Upper lobe of right lung (tissue), 1 donor: ENCODE results near the gene ABL2. TPM values are rescaled to one million over a fixed set of nuclear protein-coding genes. Genes with fewer than 3 reads are reported as not detected.
"Not testable (repeated sequence)": the region's sequence is repeated elsewhere in the genome, so short reads cannot be mapped to it uniquely, and the experiment has no call there.

ENCODE experiments used
- ATAC-seq: fragments of 200-7000 bp; cut with Tn5 transposase; one replicate; pipeline ENCODE4 v1.9.1; 2020; ENCODE audit warnings: mild to moderate bottlenecking, moderate library complexity
- DNase-seq: peaks from one replicate; pipeline ENCODE4 v3.0.0-alpha.2; 2020
- H3K27ac ChIP-seq: fragments of 200-600 bp; one replicate; pipeline ENCODE4 v1.8.0; 2022
- H3K27me3 ChIP-seq: fragments of 200-600 bp; one replicate; pipeline ENCODE4 v1.8.0; 2022; ENCODE audit warnings: mild to moderate bottlenecking
- H3K36me3 ChIP-seq: fragments of 200-600 bp; one replicate; pipeline ENCODE4 v1.8.0; 2022
- H3K4me1 ChIP-seq: fragments of 200-600 bp; one replicate; pipeline ENCODE4 v1.8.0; 2022
- H3K4me3 ChIP-seq: fragments of 200-600 bp; one replicate; pipeline ENCODE4 v1.8.0; 2022; ENCODE audit warnings: mild to moderate bottlenecking
- H3K9me3 ChIP-seq: fragments of 200-600 bp; one replicate; pipeline ENCODE4 v1.8.0; 2022
- intact Hi-C: fragments of 100-400 bp; cut with DNase I; formaldehyde crosslinking; loops from one replicate; pipeline ENCODE4 v1.11.0; 2022
- total RNA-seq: library from RNA; stranded (reverse); fragmentation: NEBNext Ultra II Directional; extraction: Animal tissue kit (Norgen Biotek cat#: 25700); gene quantifications from one replicate; pipeline ENCODE4 v1.2.1, GENCODE V29; 2021
- TF ChIP-seq, protein P1 (sequence below): fragments of 200-600 bp; IDR thresholded peaks from one replicate; pipeline ENCODE4 v1.8.0; 2022; ENCODE audit warnings: antibody characterized with exemption
- donor health status: DM: no; HTN: yes; CAD: no; lungs with severe emphysema.

The ABL2 gene
- total RNA-seq, 1 donor from 2014 or later: 32.7 TPM

DNA sequence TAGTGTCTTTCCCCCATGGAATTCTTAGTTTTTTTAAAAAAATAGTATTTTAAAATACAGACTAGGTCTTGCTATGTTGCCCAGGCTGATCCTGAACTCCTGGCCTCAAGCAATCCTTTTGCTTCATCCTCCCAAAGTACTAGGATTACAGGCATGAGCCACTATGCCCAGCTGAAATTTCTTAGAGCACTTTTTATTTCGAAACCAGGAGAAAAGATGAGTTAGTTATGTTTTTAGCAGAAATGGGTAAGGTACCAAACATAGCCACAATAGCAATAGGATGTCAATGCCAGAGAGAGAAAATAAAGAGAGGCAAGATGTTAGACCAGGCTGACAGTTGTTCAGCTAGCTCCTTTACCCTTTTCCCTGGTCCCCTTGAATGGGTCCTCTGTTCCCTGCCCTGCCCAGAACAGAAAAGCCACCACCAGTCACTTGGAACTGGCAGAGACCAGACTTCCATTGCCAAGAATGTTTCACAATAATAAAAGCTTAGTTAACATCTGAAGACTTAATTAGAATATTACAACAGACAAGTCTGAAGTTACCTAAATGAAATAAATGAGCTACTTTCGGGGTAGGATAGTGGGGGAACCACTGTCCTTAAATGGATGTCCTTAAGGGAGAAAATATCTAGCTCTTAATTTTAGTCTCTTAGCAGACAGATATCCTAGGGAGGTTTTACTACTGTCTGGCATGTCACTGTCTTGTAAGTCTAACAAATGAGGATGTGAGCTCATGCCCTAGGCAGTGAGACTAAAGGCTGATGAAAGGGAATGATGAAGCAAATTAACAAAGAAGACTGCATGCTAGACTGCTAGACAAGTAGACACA, 54.3 kb downstream of the ABL2 start:
- Histone ChIP-seq H3K9me3 (no peaks in the 10 kb centered on the region), H3K36me3 (no peaks in the 10 kb centered on the region), H3K27ac (peak overlapping the region; percentile 34), H3K4me3 (no peak overlapping the region), H3K27me3 (no peaks in the 10 kb centered on the region), H3K4me1 (peaks cover 21% of the 10 kb centered on the region)
- TF ChIP-seq, protein P1, sequence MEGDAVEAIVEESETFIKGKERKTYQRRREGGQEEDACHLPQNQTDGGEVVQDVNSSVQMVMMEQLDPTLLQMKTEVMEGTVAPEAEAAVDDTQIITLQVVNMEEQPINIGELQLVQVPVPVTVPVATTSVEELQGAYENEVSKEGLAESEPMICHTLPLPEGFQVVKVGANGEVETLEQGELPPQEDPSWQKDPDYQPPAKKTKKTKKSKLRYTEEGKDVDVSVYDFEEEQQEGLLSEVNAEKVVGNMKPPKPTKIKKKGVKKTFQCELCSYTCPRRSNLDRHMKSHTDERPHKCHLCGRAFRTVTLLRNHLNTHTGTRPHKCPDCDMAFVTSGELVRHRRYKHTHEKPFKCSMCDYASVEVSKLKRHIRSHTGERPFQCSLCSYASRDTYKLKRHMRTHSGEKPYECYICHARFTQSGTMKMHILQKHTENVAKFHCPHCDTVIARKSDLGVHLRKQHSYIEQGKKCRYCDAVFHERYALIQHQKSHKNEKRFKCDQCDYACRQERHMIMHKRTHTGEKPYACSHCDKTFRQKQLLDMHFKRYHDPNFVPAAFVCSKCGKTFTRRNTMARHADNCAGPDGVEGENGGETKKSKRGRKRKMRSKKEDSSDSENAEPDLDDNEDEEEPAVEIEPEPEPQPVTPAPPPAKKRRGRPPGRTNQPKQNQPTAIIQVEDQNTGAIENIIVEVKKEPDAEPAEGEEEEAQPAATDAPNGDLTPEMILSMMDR: no peak
- DNase-seq: no peak
- ATAC-seq: peak; percentile 88
- intact Hi-C loops: no loop called here

DNA sequence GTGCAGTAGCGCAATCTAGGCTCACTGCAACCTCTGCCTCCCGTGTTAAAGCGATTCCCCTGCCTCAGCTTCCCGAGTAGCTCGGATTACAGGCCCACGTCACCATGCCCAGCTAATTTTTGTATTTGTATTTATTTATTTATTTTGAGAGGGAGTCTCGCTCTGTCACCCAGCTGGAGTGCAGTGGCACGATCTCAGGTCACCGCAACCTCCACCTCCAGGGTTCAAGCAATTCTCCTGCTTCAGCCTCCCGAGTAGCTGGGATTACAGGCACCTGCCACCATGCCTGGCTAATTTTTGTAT, 59.1 kb downstream of the ABL2 start:
- H3K9me3 ChIP-seq, ATAC-seq, DNase-seq, H3K4me3 ChIP-seq, H3K36me3 ChIP-seq, intact Hi-C loops, H3K27me3 ChIP-seq, H3K27ac ChIP-seq, H3K4me1 ChIP-seq: not testable (repeated sequence)

DNA sequence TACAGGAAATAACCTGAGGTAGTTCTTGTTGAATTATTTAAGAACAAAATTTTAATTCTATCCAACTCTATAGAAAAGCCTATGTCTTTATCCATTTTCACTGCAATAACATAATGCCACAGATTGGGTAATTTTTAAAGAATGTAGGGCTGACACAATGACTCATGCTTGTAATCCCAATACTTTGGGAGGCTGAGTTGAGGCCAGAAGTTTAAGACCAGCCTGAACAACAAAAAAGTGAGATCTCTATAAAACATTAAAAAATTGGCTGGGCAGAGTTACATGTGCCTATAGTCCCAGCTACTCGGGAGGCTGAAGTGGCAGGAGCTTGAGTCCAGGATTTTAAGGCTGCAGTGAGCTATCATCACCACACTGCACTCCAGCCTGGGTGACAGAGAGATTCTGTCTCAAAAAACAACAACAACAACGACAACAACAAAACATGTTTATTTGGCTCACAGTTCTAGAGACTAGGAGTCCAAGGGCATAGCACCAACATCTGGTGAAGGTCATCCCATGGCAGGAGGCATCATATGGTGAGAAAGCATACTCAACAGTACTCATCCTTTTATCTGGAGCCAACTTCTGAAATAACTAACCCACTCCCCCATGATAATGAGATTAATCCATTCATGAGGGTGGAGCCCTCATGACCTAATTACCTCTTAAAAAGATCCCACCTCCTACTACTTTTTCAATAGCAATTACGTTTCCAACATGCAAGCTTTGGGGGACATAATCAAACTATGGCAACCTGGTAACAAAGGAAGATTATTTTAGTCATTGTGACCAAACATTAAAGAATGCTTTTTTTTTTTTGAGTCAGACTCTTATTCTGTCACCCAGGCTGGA, 59.6 kb downstream of the ABL2 start:
- Histone ChIP-seq H3K27ac (no peak overlapping the region), H3K27me3 (no peaks in the 10 kb centered on the region), H3K4me3 (no peak overlapping the region), H3K9me3 (no peaks in the 10 kb centered on the region), H3K36me3 (no peaks in the 10 kb centered on the region), H3K4me1 (peaks cover 2% of the 10 kb centered on the region)
- ATAC-seq: no peak
- intact Hi-C loops: no loop called here
- TF ChIP-seq, protein P1: no peak
- DNase-seq: no peak

DNA sequence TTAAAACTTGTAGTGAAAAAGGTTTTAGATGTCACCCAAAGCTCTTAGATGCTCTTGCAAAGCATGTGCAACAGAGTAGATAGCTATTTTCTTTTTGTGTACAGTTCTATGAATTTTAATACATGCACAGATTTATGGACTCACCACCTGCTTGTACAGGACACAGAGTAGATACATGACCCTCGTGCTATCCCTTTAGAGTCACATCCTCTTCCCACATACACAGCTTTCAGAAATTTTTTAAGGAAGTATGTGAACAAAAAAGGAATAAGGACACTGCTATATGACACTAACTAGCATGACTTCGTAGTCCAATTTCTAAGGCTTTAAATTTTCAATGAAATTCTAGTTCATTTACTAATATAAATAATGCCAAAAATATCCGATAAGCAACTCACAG, 60.9 kb downstream of the ABL2 start:
- intact Hi-C loops: no loop called here
- TF ChIP-seq, protein P1: no peak
- Histone ChIP-seq H3K36me3 (no peaks in the 10 kb centered on the region), H3K27me3 (no peaks in the 10 kb centered on the region), H3K4me3 (no peak overlapping the region), H3K4me1 (no peaks in the 10 kb centered on the region), H3K27ac (no peak overlapping the region), H3K9me3 (no peaks in the 10 kb centered on the region)
- ATAC-seq (peak; percentile 62), DNase-seq (no peak)

DNA sequence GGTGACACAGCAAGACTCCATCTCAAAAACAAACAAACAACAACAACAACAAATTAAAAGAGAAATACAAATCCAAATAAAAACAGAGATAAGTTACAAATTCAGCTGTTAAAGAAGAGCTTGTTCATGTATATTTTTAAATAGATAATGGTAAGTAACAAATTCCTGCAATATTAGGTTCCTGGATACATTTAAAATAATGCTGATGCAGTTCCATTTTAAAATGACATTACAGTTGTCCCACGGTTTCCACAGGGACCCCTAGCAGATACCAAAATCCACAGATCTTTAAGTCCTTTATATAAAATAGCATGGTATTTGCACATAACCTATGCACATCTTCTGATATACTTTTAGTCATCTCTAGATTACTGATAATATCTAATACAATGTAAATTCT, 61.5 kb downstream of the ABL2 start:
- ATAC-seq (no peak), DNase-seq (no peak)
- Histone ChIP-seq H3K36me3 (no peaks in the 10 kb centered on the region), H3K27ac (no peak overlapping the region), H3K27me3 (no peaks in the 10 kb centered on the region), H3K4me1 (no peaks in the 10 kb centered on the region), H3K4me3 (no peak overlapping the region), H3K9me3 (no peaks in the 10 kb centered on the region)
- intact Hi-C loops: no loop called here
- TF ChIP-seq, protein P1: no peak

DNA sequence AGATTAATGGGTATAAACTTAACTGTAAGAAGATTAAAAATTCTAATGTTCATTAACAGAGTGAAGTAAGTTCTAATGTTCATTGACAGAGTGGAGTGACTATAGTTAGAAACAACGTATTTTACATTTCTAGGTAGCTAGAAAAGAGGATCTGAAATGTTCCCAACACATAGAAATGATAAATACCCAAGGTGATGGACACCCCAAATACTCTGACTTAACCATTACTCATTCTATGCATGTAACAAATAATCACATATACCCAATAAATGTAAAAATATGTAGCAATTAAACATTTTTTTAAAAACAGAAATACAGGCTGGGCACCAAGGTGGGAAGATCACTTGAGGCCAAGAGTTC, 62.1 kb downstream of the ABL2 start:
- Histone ChIP-seq H3K36me3 (no peaks in the 10 kb centered on the region), H3K27ac (no peak overlapping the region), H3K9me3 (no peaks in the 10 kb centered on the region), H3K27me3 (no peaks in the 10 kb centered on the region), H3K4me3 (no peak overlapping the region), H3K4me1 (no peaks in the 10 kb centered on the region)
- DNase-seq (no peak), ATAC-seq (no peak)
- intact Hi-C loops: no loop called here
- TF ChIP-seq, protein P1: no peak
